Measurements from ENCODE around the gene SPAG8. TPM values are rescaled to one million over a fixed set of nuclear protein-coding genes. Genes with fewer than 3 reads are reported as not detected.

The SPAG8 gene
- total RNA-seq, 1 donor from 2014 or later = 2.1 TPM

- DNase-seq (ENCODE audit: missing footprints) (no peak), ATAC-seq (no peak)
- intact Hi-C loops (cut with DNase I) = loop anchor here (10.0 kb wide), 1 partner anchor 652 kb away; the partner anchor contains the start of gene UNC13B
These were observed 4.6 kb upstream of the SPAG8 start for GRCh38 chr9:35816708-35817107.

- DNase-seq (ENCODE audit: missing footprints) = peak; percentile 98
- peak; percentile 95 for ATAC-seq
- intact Hi-C loops (cut with DNase I) = loop anchor here (10.0 kb wide), 1 partner anchor 650 kb away; the partner anchor contains the start of gene UNC13B
These were observed 2.9 kb upstream of the SPAG8 start, which contains the start of gene HINT2 for GRCh38 chr9:35814841-35815543. TSS of gene HINT2 (minus strand) at chr9:35815042. CDS start at chr9:35814979, 63 bp downstream.

DNA sequence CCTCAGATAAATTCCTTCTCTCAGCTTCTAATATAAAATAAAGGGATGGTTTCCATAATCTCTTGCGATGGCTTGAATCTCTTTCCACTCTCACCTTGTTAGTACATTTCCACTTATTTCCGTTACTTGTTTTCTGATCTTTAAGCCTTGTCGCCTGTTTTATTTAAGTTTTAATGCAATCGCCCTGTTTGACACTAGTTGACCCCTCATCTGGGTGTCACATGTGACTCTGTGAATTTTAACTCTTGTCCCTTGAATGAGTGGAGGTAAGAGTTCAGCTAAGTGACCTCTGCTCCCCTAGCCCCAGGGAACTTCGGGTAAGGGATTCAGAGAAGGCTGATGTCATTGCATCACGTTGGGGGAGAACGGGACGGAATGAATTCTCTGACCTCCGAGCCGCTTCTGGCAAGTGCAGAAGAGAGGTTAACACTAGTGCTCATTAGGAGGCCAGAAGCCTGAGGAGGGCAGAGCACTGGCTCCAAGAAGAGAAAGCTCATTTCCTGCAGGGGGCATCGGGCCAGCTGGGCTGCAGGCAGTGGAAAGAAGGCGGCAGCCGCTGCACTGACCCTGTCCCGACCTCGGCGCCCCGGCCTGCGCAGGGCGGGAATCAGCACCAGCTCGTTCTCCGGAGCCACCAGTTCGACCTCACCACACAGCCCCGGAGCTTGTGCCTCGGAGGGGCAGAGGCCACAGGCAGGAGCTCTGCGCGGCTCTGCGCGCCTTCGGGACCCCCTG lies 2.2 kb upstream of the SPAG8 start:
- DNase-seq (ENCODE audit: missing footprints) (peak; percentile 88), ATAC-seq (peak; percentile 53)
- intact Hi-C loops (cut with DNase I) = loop anchor here (10.0 kb wide), 1 partner anchor 649 kb away; the partner anchor contains the start of gene UNC13B

DNA sequence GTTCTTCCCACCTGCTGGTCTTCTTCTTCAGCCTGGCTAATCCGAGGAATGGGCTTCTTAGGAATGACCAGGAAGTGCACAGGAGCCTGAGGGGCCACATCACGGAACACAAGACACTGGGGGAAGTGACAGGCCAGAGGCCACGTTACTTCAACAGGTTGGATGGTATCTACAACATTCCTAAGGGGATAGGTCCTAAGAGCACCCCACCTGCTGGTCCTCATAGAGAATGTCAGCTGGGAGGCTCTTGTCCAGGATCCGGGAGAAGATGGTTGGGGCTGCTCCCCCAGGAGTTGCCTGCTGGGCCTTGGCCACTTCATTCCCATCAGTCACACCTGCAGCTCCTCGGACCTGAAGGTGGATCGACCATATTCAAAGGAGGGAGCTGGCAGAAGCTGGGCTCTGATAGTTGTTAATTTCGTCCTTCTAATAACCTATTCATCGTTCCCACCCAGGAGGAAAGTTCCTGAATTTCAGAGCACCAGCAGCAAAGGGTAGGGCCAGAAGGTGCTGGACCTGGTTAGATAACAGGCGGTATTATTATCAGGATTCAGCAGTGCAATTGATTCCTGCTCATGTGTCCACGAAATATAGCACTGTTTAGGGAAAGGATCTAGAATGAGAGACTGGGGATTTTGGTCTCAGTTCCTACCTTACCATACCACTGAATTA lies 1.5 kb upstream of the SPAG8 start:
- intact Hi-C loops (cut with DNase I) = loop anchor here (2.0 to 10.0 kb wide), 2 partner anchors 23 to 649 kb away; partner anchors contain the start of genes NPR2 and UNC13B
- DNase-seq (ENCODE audit: missing footprints) (no peak), ATAC-seq (no peak)

DNA sequence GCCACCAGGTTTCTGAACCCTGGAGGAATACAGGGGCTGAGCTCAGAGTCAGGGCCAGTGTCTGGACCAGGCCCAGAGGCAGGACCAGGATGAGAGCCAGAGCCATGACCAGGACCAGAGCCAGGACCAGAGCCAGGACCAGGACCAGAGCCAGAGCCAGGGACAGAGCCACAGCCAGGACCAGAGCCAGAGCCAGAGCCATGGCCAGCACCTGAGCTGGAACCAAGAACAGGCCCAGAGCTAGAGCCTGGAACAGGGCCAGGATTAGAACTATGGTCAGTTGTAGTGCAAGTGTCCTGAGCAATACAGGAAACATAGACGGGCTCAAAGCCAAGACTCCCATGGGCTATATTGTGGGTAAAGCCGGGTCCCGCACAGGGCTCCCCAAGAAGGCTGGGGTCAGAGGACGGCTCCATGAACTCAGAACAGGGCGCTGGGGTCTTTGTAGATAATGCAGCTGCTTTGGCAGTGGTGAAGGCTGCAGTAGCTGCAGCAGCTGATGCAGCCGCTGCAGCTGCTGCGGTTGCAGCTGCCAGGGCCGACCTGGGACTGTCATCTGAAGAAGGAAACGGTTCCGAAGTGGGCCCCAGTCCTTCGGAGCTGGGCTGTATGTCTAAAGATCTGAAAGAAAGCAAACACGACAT lies 559 bp downstream of the SPAG8 start:
- intact Hi-C loops (cut with DNase I) = loop anchor here (2.0 to 10.0 kb wide), 2 partner anchors 21 to 647 kb away; partner anchors contain the start of genes NPR2 and UNC13B
- DNase-seq (ENCODE audit: missing footprints) (no peak), ATAC-seq (no peak)

GRCh38 chr9:35810122-35810521 lies 1.9 kb downstream of the SPAG8 start:
- DNase-seq (ENCODE audit: missing footprints) (no peak), ATAC-seq (no peak)
- intact Hi-C loops (cut with DNase I) = loop anchor here (10.0 kb wide), 1 partner anchor 645 kb away; the partner anchor contains the start of gene UNC13B

DNA sequence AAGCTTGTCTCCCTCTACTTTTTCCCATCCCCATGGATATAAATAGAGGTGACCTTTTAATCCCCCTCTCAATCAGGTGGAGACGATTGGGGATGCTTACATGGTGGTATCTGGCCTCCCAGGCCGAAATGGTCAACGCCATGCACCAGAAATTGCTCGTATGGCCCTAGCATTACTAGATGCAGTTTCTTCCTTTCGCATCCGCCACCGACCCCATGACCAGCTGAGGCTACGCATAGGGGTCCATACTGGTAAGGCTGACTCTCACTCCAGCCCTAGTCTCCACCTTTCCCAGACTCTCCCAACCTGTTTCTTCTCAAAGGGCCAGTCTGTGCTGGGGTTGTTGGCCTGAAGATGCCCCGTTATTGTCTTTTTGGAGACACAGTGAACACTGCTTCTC lies 3.6 kb downstream of the SPAG8 start:
- no peak for DNase-seq (ENCODE audit: missing footprints)
- no peak for ATAC-seq
- intact Hi-C loops (cut with DNase I) = no loop called here

GRCh38 chr9:35806101-35806500 lies 6.0 kb downstream of the SPAG8 start:
- no peak for ATAC-seq
- no peak for DNase-seq (ENCODE audit: missing footprints)
- intact Hi-C loops (cut with DNase I) = no loop called here

DNA sequence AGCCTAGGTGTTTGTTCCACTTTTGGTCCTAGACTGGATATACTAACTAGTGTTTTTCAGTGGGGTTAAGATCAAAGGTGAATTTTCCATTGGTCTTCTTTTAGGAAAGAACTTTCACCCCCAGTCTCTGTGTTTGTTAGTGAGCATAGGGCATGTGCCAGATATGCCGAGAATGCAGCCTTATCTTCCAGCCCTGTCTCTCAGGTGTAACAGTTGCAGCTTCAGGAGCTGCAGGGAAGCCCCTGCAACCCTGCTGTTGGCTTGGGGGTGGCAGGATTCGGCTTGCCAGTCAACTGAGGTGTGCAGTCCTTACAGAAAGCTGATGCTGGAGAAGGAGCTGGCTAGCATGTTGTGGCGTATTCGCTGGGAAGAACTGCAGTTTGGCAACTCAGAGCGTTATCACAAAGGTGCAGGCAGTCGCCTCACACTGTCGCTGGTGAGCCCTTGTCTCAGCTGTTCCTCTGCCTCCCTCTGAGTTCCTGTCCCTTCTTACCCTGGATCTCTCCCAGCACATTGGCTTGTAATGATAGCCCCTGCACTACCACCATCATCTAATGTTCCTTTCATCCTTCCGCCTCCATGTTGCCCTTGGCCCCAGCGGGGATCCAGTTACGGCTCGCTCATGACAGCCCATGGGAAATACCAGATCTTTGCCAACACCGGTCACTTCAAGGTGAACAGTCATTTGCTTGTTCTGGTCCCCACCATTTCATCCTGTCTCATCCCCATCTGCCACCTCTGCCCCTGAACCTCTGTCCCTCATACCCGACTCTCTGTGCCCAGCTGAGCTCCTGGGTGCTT lies 10.5 kb downstream of the SPAG8 start:
- no peak for ATAC-seq
- intact Hi-C loops (cut with DNase I) = no loop called here
- DNase-seq (ENCODE audit: missing footprints) = no peak

DNA sequence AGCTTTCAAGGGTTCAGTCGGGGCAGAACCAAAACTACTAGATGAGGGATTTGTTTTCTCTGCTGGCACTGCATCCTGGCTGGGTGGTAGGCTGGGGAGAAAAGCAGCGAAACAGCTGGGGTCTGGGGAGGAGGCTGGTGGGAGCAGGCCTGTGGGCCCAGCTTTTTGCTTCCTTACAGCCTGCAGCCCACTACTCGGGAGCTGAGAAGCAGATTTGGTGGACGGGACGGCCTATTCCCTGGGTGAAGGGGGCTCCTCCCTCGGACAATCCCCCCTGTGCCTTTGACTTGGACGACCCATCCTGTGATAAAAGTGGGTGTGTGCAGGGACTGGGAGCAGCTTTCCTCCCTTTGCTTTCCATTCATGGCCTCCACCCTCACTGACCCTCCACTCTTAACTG lies 11.5 kb downstream of the SPAG8 start:
- DNase-seq (ENCODE audit: missing footprints) (no peak), ATAC-seq (no peak)
- intact Hi-C loops (cut with DNase I) = no loop called here

GRCh38 chr9:35798658-35799374 lies 13.2 kb downstream of the SPAG8 start:
- DNase-seq (ENCODE audit: missing footprints) (no peak), ATAC-seq (no peak)
- intact Hi-C loops (cut with DNase I) = no loop called here

- no peak for ATAC-seq
- intact Hi-C loops (cut with DNase I) = no loop called here
- DNase-seq (ENCODE audit: missing footprints) = no peak
These were observed 14.6 kb downstream of the SPAG8 start for GRCh38 chr9:35797311-35798109.

DNA sequence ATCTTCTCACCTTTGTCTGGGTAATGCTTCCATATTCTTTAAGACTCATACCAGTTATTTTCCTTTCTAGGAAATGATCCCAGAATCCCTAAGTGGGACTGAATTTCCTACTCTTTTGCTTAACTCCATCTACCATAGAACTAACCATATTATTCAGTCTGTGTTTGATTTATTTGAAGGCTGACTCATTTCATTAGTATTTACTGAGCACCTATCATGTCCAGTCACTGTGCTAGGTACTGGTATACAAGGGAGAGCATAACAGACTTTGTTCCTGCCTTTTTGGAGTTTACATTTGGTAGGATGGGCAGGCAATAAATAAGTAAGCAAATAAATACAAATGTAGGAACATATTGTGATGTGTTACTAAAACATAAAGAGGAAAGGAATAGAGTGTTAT lies 16.4 kb downstream of the SPAG8 start:
- no peak for ATAC-seq
- intact Hi-C loops (cut with DNase I) = no loop called here
- DNase-seq (ENCODE audit: missing footprints) = no peak

DNA sequence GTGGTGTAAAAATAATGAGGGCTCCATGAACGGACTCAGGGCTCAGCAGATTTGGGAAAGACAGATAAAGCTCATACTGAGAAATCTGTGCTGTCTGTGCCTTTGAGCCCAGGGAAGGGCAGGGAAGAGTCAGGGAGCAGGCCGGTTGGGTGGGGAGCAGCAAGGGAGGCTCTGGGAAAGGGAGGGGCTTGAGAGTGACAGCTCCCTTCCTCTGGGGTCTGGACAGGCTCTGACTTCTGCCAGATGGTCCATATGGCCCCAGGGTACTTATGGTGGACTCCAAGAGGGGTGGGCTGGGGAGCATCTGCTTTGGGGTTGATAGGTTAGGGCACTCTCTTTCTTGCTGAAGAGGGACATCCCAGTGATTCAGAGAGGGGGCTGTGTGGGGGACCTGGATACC lies 18.6 kb downstream of the SPAG8 start:
- intact Hi-C loops (cut with DNase I) = loop anchor here (5.0 kb wide), 1 partner anchor 229 kb away; no protein-coding TSS in a partner anchor
- DNase-seq (ENCODE audit: missing footprints) (no peak), ATAC-seq (no peak)

- intact Hi-C loops (cut with DNase I) = loop anchor here (5.0 kb wide), 1 partner anchor 229 kb away; no protein-coding TSS in a partner anchor
- ATAC-seq (no peak), DNase-seq (ENCODE audit: missing footprints) (no peak)
These were observed 19.2 kb downstream of the SPAG8 start for GRCh38 chr9:35792826-35793225.

DNA sequence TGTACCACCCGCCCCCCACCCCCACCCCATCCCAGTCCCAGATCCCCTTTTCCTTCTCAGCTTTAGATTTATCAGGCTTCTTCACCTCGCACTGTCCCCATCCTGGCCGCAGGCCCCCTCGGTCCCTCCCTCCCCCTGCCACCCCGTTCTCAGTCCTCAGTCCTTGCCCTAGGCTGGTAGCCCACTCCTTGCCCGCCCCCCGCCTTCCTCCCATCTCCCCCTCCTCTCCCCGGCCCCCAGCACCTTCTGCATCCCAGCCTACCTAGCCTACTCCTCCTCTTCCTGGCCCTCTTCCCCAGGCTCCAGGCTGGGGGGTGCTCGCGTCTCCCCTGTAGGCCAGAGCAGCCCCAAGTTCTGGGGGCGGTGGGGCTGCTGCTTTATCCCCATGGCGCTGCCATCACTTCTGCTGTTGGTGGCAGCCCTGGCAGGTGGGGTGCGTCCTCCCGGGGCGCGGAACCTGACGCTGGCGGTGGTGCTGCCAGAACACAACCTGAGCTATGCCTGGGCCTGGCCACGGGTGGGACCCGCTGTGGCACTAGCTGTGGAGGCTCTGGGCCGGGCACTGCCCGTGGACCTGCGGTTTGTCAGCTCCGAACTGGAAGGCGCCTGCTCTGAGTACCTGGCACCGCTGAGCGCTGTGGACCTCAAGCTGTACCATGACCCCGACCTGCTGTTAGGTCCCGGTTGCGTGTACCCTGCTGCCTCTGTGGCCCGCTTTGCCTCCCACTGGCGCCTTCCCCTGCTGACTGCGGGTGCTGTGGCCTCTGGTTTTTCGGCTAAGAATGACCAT lies 19.8 kb downstream of the SPAG8 start:
- DNase-seq (ENCODE audit: missing footprints) = no peak
- no peak for ATAC-seq
- intact Hi-C loops (cut with DNase I) = loop anchor here (5.0 kb wide), 1 partner anchor 230 kb away; no protein-coding TSS in a partner anchor

Data from Right ventricle myocardium inferior (tissue), 1 donor.